Naive thymus-derived CD8-positive, alpha-beta T cell (primary cell): ENCODE results near the gene RPGRIP1L. TPM values are rescaled to one million over a fixed set of nuclear protein-coding genes. Genes with fewer than 3 reads are reported as not detected.
A peak's percentile ranks its signal among the peaks of the same experiment; 100 is the strongest.

Experiments used
- ATAC-seq, 2 donors: fragments of 150-1000 bp; cut with Tn5 transposase in 1 of 2; sonication (Bioruptor Pico), chemical (Tn5 transposase) in 1 of 2; 1 replicate in 1 of 2; 2 replicates in 1 of 2; pipeline ENCODE4 v1.10.0; 2021; ENCODE audit warnings: mild to moderate bottlenecking in 2 of 2, moderate library complexity in 2 of 2
- POLR2A ChIA-PET: fragments of 350-600 bp; sonication (Branson Sonifier 250); formaldehyde crosslinking; loops from one replicate; lab custom pipeline; 2021; ENCODE audit warnings: antibody characterized with exemption; lab: Charles Lee
- DNase-seq, 10 donors: peaks; one replicate each; pipeline versions ENCODE4 v3.0.0 to v3.0.0-alpha.2; 2020 to 2022
- H3K27ac Mint-ChIP-seq, 10 donors: one replicate each; pipeline ENCODE4 v1.8.0; 2020 to 2022; ENCODE audit warnings: mild to moderate bottlenecking in 10 of 10, mixed read lengths in 10 of 10, moderate library complexity in 4 of 10, inconsistent platforms in 1 of 10
- H3K27me3 Mint-ChIP-seq, 5 donors: one replicate each; pipeline ENCODE4 v1.8.0; 2021 to 2022; ENCODE audit warnings: mixed read lengths in 5 of 5
- H3K36me3 Mint-ChIP-seq, 3 donors: one replicate each; pipeline ENCODE4 v1.8.0; 2020 to 2022; ENCODE audit warnings: mixed read lengths in 3 of 3, mild to moderate bottlenecking in 2 of 3, inconsistent platforms in 1 of 3
- H3K4me1 Mint-ChIP-seq, 4 donors: one replicate each; pipeline ENCODE4 v1.8.0; 2021 to 2022; ENCODE audit warnings: mixed read lengths in 4 of 4
- H3K4me3 Mint-ChIP-seq, 10 donors: one replicate each; pipeline ENCODE4 v1.8.0; 2020 to 2022; ENCODE audit warnings: mild to moderate bottlenecking in 10 of 10, mixed read lengths in 10 of 10, moderate library complexity in 6 of 10, inconsistent platforms in 1 of 10
- H3K9me3 Mint-ChIP-seq, 9 donors: one replicate each; pipeline ENCODE4 v1.8.0; 2020 to 2022; ENCODE audit warnings: mixed read lengths in 9 of 9, mild to moderate bottlenecking in 3 of 9, inconsistent platforms in 1 of 9, moderate library complexity in 1 of 9
- polyA plus RNA-seq, 3 donors: library from polyadenylated mRNA; unstranded; fragments of 300-500 nt; fragmentation: Illumina TruSeq; gene quantifications; one replicate each; pipeline ENCODE4 v1.2.3, GENCODE V29; 2021
- total RNA-seq, 8 experiments: library from RNA in 2 of 8; stranded (reverse) in 2 of 8; gene quantifications; one replicate each; pipeline ENCODE4 v1.2.3 and lab custom pipeline; 2021 to 2026

Gene RPGRIP1L
- total and polyA plus RNA-seq, 5 experiments from 2014 or later, result 2.5 to 5.3 (median 3.9) TPM

DNA sequence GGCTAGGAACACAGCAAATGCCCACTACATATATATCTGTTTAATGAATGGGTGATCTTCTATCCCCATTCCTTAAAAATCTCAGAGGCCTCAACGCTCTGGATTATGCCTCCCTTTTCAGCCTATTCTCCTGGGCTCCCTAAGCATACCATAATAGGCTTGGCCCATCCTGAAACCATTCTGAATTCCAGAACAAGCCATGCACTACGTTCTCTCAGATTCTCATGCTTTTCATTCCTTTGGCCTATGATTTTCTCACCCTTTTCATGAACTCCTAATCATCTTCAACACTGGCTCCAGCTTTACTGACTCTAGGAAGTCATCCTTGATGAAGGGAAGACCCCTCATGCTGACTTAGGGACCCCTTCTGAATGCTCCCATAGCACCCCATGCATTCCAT lies 71.1 kb downstream of the RPGRIP1L start:
- DNase-seq (no peak), ATAC-seq (no peak)
- no peaks in the 10 kb centered on the region for H3K4me1 Mint-ChIP-seq
- POLR2A ChIA-PET, result no interaction called here
- no peak overlapping the region for H3K4me3 Mint-ChIP-seq
- peaks cover 6 to 24% (median 19%) of the 10 kb centered on the region in 3 donors for H3K36me3 Mint-ChIP-seq
- H3K9me3 Mint-ChIP-seq, result no peaks in the 10 kb centered on the region
- H3K27ac Mint-ChIP-seq, result no peak overlapping the region
- H3K27me3 Mint-ChIP-seq, result no peaks in the 10 kb centered on the region

- no peaks in the 10 kb centered on the region for H3K4me1 Mint-ChIP-seq
- no peak overlapping the region for H3K27ac Mint-ChIP-seq
- no peak for ATAC-seq
- no peaks in the 10 kb centered on the region for H3K9me3 Mint-ChIP-seq
- no peaks in the 10 kb centered on the region for H3K27me3 Mint-ChIP-seq
- peaks cover 6 to 17% (median 11%) of the 10 kb centered on the region in 3 donors for H3K36me3 Mint-ChIP-seq
- POLR2A ChIA-PET, result no interaction called here
- no peak overlapping the region for H3K4me3 Mint-ChIP-seq
- no peak for DNase-seq
Measured at GRCh38 chr16:53631236-53632025, 72.2 kb downstream of the RPGRIP1L start.

DNA sequence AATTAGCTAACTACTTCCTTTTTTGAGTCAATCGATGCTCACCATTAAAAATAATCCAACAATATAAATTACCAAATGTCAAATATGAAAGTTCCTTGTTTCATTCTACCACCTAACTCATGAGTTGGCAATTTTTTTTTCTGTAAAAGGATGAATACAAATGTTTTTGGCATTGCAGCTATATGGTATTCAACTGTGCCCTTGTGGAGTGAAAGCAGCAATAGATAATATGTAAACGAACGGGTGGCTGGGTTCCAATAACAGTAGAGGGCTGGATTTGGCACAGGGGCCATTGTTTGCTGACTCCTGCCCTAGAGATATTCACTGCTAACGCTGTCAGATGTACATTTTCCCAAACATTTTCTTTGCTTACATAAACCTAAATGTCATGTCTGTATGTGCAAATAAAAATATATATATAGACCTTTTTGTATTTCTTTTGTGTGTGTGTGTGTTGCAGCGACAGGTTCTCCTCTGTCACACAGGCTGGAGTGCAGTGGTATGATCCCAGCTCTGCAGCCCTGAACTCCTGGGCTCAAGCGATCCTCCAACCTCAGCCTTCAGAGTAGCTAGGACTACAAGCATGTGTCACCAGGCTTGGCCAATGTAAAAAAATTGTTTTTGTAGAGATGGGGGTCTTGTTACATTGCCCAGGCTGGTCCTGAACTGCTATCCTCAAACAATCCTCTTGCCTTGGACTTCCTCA lies 73.9 kb downstream of the RPGRIP1L start:
- Mint-ChIP-seq H3K4me1 (no peaks in the 10 kb centered on the region), H3K27me3 (no peaks in the 10 kb centered on the region), H3K9me3 (no peaks in the 10 kb centered on the region), H3K4me3 (no peak overlapping the region), H3K36me3 (peaks cover 3 to 13% (median 5%) of the 10 kb centered on the region in 3 donors), H3K27ac (no peak overlapping the region)
- POLR2A ChIA-PET, result no interaction called here
- ATAC-seq (no peak), DNase-seq (no peak)

DNA sequence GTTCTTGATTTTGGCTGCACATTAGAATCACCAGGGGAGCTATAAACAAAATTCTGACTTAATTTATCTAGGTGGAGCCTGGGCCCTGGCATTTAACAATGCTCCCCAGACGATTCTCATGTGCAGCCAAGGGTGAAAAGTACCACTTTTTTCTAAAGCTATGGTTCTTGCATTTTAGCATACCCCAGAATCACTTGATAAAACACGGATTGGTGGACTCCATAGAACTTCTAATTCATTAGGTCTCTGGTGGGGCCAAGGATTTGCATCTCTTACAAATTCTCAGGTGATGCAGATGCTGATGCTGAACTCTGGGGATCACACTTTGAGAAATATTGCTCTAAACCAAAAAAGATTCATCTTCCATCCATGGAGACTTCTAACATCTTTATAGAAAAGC lies 74.5 kb downstream of the RPGRIP1L start:
- POLR2A ChIA-PET, result no interaction called here
- Mint-ChIP-seq H3K27me3 (no peaks in the 10 kb centered on the region), H3K9me3 (no peaks in the 10 kb centered on the region), H3K4me3 (no peak overlapping the region), H3K36me3 (peaks cover 0 to 7% (median 0%) of the 10 kb centered on the region in 3 donors), H3K4me1 (no peaks in the 10 kb centered on the region), H3K27ac (no peak overlapping the region)
- DNase-seq (no peak), ATAC-seq (no peak)

GRCh38 chr16:53626811-53627210 lies 76.8 kb downstream of the RPGRIP1L start:
- Mint-ChIP-seq H3K36me3 (peaks cover 0 to 6% (median 5%) of the 10 kb centered on the region in 3 donors), H3K9me3 (no peaks in the 10 kb centered on the region), H3K4me3 (no peak overlapping the region), H3K4me1 (no peaks in the 10 kb centered on the region), H3K27me3 (no peaks in the 10 kb centered on the region), H3K27ac (no peak overlapping the region)
- DNase-seq, result no peak
- ATAC-seq, result no peak
- POLR2A ChIA-PET, result no interaction called here

GRCh38 chr16:53626161-53626560 lies 77.5 kb downstream of the RPGRIP1L start:
- no peak overlapping the region for H3K4me3 Mint-ChIP-seq
- H3K27ac Mint-ChIP-seq, result no peak overlapping the region
- H3K27me3 Mint-ChIP-seq, result no peaks in the 10 kb centered on the region
- POLR2A ChIA-PET, result no interaction called here
- ATAC-seq, result no peak
- H3K36me3 Mint-ChIP-seq, result peaks cover 0 to 5% (median 1%) of the 10 kb centered on the region in 3 donors
- no peaks in the 10 kb centered on the region for H3K4me1 Mint-ChIP-seq
- no peak for DNase-seq
- H3K9me3 Mint-ChIP-seq, result no peaks in the 10 kb centered on the region

GRCh38 chr16:53625221-53625620 lies 78.4 kb downstream of the RPGRIP1L start:
- H3K36me3 Mint-ChIP-seq, result peaks cover 0 to 5% (median 0%) of the 10 kb centered on the region in 3 donors
- H3K4me1 Mint-ChIP-seq, result no peaks in the 10 kb centered on the region
- no peaks in the 10 kb centered on the region for H3K27me3 Mint-ChIP-seq
- ATAC-seq (no peak), DNase-seq (no peak)
- H3K27ac Mint-ChIP-seq, result no peak overlapping the region
- H3K9me3 Mint-ChIP-seq, result no peaks in the 10 kb centered on the region
- POLR2A ChIA-PET, result no interaction called here
- H3K4me3 Mint-ChIP-seq, result no peak overlapping the region

- DNase-seq (no peak), ATAC-seq (no peak)
- Mint-ChIP-seq H3K27ac (peak overlapping the region in 1 of 10 donors; percentile 45), H3K4me1 (no peaks in the 10 kb centered on the region), H3K4me3 (no peak overlapping the region), H3K36me3 (peaks cover 3 to 16% (median 5%) of the 10 kb centered on the region in 3 donors), H3K9me3 (no peaks in the 10 kb centered on the region), H3K27me3 (no peaks in the 10 kb centered on the region)
- POLR2A ChIA-PET, result no interaction called here
Measured at GRCh38 chr16:53622315-53622714, 81.3 kb downstream of the RPGRIP1L start.

- POLR2A ChIA-PET, result no interaction called here
- DNase-seq (no peak), ATAC-seq (no peak)
- H3K4me1 Mint-ChIP-seq, result no peaks in the 10 kb centered on the region
- no peak overlapping the region for H3K27ac Mint-ChIP-seq
- peaks cover 3 to 16% (median 5%) of the 10 kb centered on the region in 3 donors for H3K36me3 Mint-ChIP-seq
- no peaks in the 10 kb centered on the region for H3K27me3 Mint-ChIP-seq
- no peaks in the 10 kb centered on the region for H3K9me3 Mint-ChIP-seq
- H3K4me3 Mint-ChIP-seq, result no peak overlapping the region
Measured at GRCh38 chr16:53620476-53620875, 83.2 kb downstream of the RPGRIP1L start.

- H3K27ac Mint-ChIP-seq, result no peak overlapping the region
- no peaks in the 10 kb centered on the region for H3K27me3 Mint-ChIP-seq
- DNase-seq (no peak), ATAC-seq (no peak)
- peaks cover 3 to 16% (median 5%) of the 10 kb centered on the region in 3 donors for H3K36me3 Mint-ChIP-seq
- POLR2A ChIA-PET, result no interaction called here
- no peak overlapping the region for H3K4me3 Mint-ChIP-seq
- H3K4me1 Mint-ChIP-seq, result no peaks in the 10 kb centered on the region
- H3K9me3 Mint-ChIP-seq, result no peaks in the 10 kb centered on the region
Measured at GRCh38 chr16:53619235-53619634, 84.4 kb downstream of the RPGRIP1L start.

- DNase-seq (no peak), ATAC-seq (no peak)
- POLR2A ChIA-PET, result no interaction called here
- Mint-ChIP-seq H3K9me3 (no peaks in the 10 kb centered on the region), H3K36me3 (peaks cover 0 to 23% (median 3%) of the 10 kb centered on the region in 3 donors), H3K27me3 (no peaks in the 10 kb centered on the region), H3K4me1 (no peaks in the 10 kb centered on the region), H3K27ac (no peak overlapping the region), H3K4me3 (no peak overlapping the region)
Measured at GRCh38 chr16:53614346-53614745, 89.3 kb downstream of the RPGRIP1L start.

- POLR2A ChIA-PET, result no interaction called here
- H3K4me1 Mint-ChIP-seq, result no peaks in the 10 kb centered on the region
- peaks cover 0 to 7% (median 0%) of the 10 kb centered on the region in 3 donors for H3K36me3 Mint-ChIP-seq
- ATAC-seq (no peak), DNase-seq (no peak)
- H3K27ac Mint-ChIP-seq, result no peak overlapping the region
- H3K27me3 Mint-ChIP-seq, result no peaks in the 10 kb centered on the region
- no peak overlapping the region for H3K4me3 Mint-ChIP-seq
- H3K9me3 Mint-ChIP-seq, result no peaks in the 10 kb centered on the region
Measured at GRCh38 chr16:53612003-53612402, 91.7 kb downstream of the RPGRIP1L start.

DNA sequence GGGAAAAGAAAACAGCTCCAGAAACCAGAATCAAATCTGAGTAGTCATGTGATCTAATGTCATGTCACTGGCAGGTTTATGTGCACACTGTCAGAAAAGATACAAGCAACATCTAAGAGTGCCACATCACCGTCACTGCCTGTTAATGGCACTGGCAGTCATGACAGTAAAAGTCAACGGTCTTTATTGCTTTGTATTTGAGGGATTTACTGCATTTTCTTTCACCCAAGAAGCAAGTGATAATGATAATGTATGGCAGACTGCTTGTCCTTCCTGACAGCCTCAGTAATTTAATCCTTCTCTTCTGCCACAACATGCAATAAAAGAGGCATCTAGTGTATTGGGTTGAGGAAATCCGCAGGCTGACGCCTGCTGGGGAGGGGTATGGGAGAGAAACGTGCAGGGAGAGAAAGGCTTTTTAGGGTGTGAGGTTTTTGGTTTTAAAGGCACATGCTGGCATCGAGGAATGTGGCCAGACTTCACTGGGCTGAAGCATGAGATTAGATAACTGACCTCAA lies 92.4 kb downstream of the RPGRIP1L start:
- peaks cover 0 to 7% (median 0%) of the 10 kb centered on the region in 3 donors for H3K36me3 Mint-ChIP-seq
- no peaks in the 10 kb centered on the region for H3K27me3 Mint-ChIP-seq
- H3K9me3 Mint-ChIP-seq, result no peaks in the 10 kb centered on the region
- POLR2A ChIA-PET, result no interaction called here
- ATAC-seq, result no peak
- H3K4me1 Mint-ChIP-seq, result no peaks in the 10 kb centered on the region
- H3K4me3 Mint-ChIP-seq, result no peak overlapping the region
- no peak for DNase-seq
- peak overlapping the region in 1 of 10 donors; percentile 75 for H3K27ac Mint-ChIP-seq
